ENCODE data around the gene STARD3. TPM values are rescaled to one million over a fixed set of nuclear protein-coding genes. Genes with fewer than 3 reads are reported as not detected.

STARD3 gene
- total and polyA plus RNA-seq, 9 of the 15 experiments (the other 6 are each of a cell fraction or from before 2014, with no cell fraction given) = 0.63 to 87.0 (median 46.0) TPM

DNA sequence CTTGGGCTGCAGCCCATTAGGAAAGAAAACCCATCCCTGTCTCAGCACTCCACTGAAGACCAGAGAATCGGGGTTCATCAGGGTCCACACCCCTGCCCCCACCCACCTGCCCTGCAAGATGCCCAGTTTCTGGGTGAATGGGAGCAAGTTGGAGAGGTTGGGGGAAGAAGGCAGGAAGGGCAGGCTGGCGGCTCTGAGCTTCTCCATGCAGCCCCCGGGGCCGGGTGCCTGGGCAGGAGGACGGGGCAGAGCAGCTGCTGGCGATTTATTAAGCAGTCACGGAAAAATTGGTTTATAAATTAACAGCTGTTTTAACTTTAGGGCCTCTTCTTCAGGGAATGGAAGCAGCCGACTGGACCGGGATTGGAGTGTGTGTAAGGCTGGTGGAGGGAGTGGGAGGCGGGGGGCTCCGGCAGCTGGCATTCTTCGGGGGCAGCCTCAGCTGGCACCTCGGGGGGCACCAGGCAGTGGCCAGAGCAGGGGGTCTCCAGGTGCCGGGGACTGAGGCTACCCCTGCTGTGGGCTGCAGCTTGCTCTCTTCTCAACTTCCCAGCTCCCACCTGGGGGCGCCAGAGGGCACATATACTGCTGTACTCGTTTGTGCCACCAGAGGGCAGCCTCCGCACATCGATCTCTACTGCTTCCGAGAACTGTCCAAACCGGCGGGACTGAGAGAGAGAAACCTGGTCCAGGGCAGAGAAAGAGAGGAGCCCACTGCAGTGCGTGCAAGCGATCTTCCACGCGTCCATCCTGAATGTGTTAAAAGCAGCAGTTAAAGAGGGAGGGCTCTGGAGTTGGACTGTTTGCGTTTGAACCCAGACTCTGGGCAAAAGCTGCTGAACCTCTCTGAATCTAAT is 15.2 kb upstream of the STARD3 start (continued):
- TF ChIP-seq STAG1 (CRISPR knock-in tag; IDR thresholded peaks at IDR 0.05; ENCODE audit: borderline replicate concordance) (peak; percentile 75; the same call in 1 of the 2 replicates), ZSCAN29 (IDR thresholded peaks at IDR 0.05) (no peak), MIER1 (IDR thresholded peaks at IDR 0.05; ENCODE audit: low read depth) (0 out of 2 replicates have a peak, but pooled peaks have one; percentile 64), KLF16 (IDR thresholded peaks at IDR 0.05) (peak; percentile 82), ZNF444 (CRISPR knock-in tag; IDR thresholded peaks at IDR 0.05) (no peak), RBM39 (optimal IDR thresholded peaks at IDR 0.05; ENCODE audit: low read depth, low read length) (no peak), TEAD4 (IDR thresholded peaks at IDR 0.05; ENCODE audit: low read length) (peak; percentile 14; the same call in 1 of the 2 replicates), TEAD4 (CRISPR knock-in tag; IDR thresholded peaks at IDR 0.05; ENCODE audit: borderline replicate concordance) (no peak), ZNF408 (CRISPR knock-in tag; IDR thresholded peaks at IDR 0.05; ENCODE audit: low read depth) (no peak), ZNF561 (CRISPR knock-in tag; conservative IDR thresholded peaks at IDR 0.05) (no peak), CC2D1A (IDR thresholded peaks at IDR 0.05) (peak; percentile 77), SIX5 (IDR thresholded peaks at IDR 0.05; ENCODE audit: borderline replicate concordance in 1 of 2, insufficient read depth in 1 of 2, low read depth in 1 of 2, low read length in 2 of 2) (no peak), MECOM (CRISPR knock-in tag; IDR thresholded peaks at IDR 0.05) (no peak), SIN3A (IDR thresholded peaks at IDR 0.05; ENCODE audit: borderline replicate concordance in 2 of 2, control insufficient read depth in 1 of 2, low read depth in 2 of 2, low read length in 2 of 2) (no peak), ZNF174 (CRISPR knock-in tag; IDR thresholded peaks at IDR 0.05) (no peak), ATF7 (IDR thresholded peaks at IDR 0.05) (no peak), TOE1 (IDR thresholded peaks at IDR 0.05; ENCODE audit: borderline replicate concordance) (no peak), TOE1 (CRISPR knock-in tag; IDR thresholded peaks at IDR 0.05; ENCODE audit: borderline replicate concordance, low read depth) (no peak), GABPA (tag; conservative IDR thresholded peaks at IDR 0.05; ENCODE audit: low read depth) (no peak), RBM25 (IDR thresholded peaks at IDR 0.05; ENCODE audit: low read depth, low read length, severe bottlenecking) (no peak), SMARCE1 (IDR thresholded peaks at IDR 0.05) (no peak), ARID2 (IDR thresholded peaks at IDR 0.05) (peak; percentile 85)
- TF ChIP-seq, protein P1, sequence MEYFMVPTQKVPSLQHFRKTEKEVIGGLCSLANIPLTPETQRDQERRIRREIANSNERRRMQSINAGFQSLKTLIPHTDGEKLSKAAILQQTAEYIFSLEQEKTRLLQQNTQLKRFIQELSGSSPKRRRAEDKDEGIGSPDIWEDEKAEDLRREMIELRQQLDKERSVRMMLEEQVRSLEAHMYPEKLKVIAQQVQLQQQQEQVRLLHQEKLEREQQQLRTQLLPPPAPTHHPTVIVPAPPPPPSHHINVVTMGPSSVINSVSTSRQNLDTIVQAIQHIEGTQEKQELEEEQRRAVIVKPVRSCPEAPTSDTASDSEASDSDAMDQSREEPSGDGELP (CRISPR knock-in tag; IDR thresholded peaks at IDR 0.05; ENCODE audit: borderline replicate concordance) = peak; percentile 35; the same call in 1 of the 2 replicates
- TF ChIP-seq, protein P2, sequence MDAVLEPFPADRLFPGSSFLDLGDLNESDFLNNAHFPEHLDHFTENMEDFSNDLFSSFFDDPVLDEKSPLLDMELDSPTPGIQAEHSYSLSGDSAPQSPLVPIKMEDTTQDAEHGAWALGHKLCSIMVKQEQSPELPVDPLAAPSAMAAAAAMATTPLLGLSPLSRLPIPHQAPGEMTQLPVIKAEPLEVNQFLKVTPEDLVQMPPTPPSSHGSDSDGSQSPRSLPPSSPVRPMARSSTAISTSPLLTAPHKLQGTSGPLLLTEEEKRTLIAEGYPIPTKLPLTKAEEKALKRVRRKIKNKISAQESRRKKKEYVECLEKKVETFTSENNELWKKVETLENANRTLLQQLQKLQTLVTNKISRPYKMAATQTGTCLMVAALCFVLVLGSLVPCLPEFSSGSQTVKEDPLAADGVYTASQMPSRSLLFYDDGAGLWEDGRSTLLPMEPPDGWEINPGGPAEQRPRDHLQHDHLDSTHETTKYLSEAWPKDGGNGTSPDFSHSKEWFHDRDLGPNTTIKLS (IDR thresholded peaks at IDR 0.05; ENCODE audit: borderline replicate concordance, low read depth) = no peak
- TF ChIP-seq, protein P3, sequence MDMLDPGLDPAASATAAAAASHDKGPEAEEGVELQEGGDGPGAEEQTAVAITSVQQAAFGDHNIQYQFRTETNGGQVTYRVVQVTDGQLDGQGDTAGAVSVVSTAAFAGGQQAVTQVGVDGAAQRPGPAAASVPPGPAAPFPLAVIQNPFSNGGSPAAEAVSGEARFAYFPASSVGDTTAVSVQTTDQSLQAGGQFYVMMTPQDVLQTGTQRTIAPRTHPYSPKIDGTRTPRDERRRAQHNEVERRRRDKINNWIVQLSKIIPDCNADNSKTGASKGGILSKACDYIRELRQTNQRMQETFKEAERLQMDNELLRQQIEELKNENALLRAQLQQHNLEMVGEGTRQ (CRISPR knock-in tag; IDR thresholded peaks at IDR 0.05) = no peak
